HepG2 (cell line): ENCODE measurements around the gene ELL3. TPM values are rescaled to one million over a fixed set of nuclear protein-coding genes. Genes with fewer than 3 reads are reported as not detected.

Experiments
- ARNT2 ChIP-seq: sonication (generic); formaldehyde crosslinking; IDR thresholded peaks from 2 replicates; pipeline ENCODE4 v1.8.0; 2022; ENCODE audit warnings: mild to moderate bottlenecking, low read depth, missing genetic modification reagents, moderate library complexity
- BRCA1 ChIP-seq: sonication (generic); formaldehyde crosslinking; IDR thresholded peaks from 2 replicates; pipeline ENCODE4 v1.4.0; 2020; ENCODE audit warnings: missing genetic modification reagents
- HHEX ChIP-seq: IDR thresholded peaks from 2 replicates; pipeline ENCODE4 v1.6.1; 2016; ENCODE audit warnings: control low read depth
- NFIB ChIP-seq: sonication (generic); formaldehyde crosslinking; IDR thresholded peaks from 2 replicates; pipeline ENCODE4 v1.9.0; 2021; ENCODE audit warnings: missing genetic modification reagents, mild to moderate bottlenecking, borderline replicate concordance
- PHB2 ChIP-seq: fragments of 450-650 bp; IDR thresholded peaks from 2 replicates; pipeline ENCODE4 v1.6.1; 2018; ENCODE audit not compliant: partially characterized antibody
- PHF8 ChIP-seq: sonication (generic); formaldehyde crosslinking; IDR thresholded peaks from 2 replicates; pipeline ENCODE4 v1.5.0; 2020; ENCODE audit warnings: missing genetic modification reagents
- SAFB2 ChIP-seq: sonication (generic); formaldehyde crosslinking; IDR thresholded peaks from 2 replicates; pipeline ENCODE4 v1.5.1; 2020; ENCODE audit warnings: missing genetic modification reagents, low read depth, mild to moderate bottlenecking, borderline replicate concordance
- SMYD3 ChIP-seq: sonication (generic); formaldehyde crosslinking; IDR thresholded peaks from 2 replicates; pipeline ENCODE4 v1.8.1; 2023; ENCODE audit warnings: mild to moderate bottlenecking, missing genetic modification reagents
- SP4 ChIP-seq: sonication (generic); formaldehyde crosslinking; IDR thresholded peaks from 2 replicates; pipeline ENCODE4 v1.8.1; 2023; ENCODE audit warnings: mild to moderate bottlenecking, missing genetic modification reagents
- ZFP41 ChIP-seq: sonication (generic); formaldehyde crosslinking; IDR thresholded peaks from 2 replicates; pipeline ENCODE4 v1.4.0; 2020; ENCODE audit warnings: mild to moderate bottlenecking, missing genetic modification reagents, borderline replicate concordance
- ZMYM3 ChIP-seq: sonication (generic); formaldehyde crosslinking; IDR thresholded peaks from 2 replicates; pipeline ENCODE4 v1.5.1; 2020; ENCODE audit warnings: mild to moderate bottlenecking, missing genetic modification reagents
- ZNF124 ChIP-seq: sonication (generic); formaldehyde crosslinking; IDR thresholded peaks from 2 replicates; pipeline ENCODE4 v1.4.0; 2020; ENCODE audit warnings: missing genetic modification reagents
- ZNF274 ChIP-seq: sonication (generic); formaldehyde crosslinking; IDR thresholded peaks from 2 replicates; pipeline ENCODE4 v1.5.1; 2020; ENCODE audit warnings: mild to moderate bottlenecking, missing genetic modification reagents
- ZNF33A ChIP-seq: sonication (generic); formaldehyde crosslinking; IDR thresholded peaks from 2 replicates; pipeline ENCODE4 v1.5.1; 2020; ENCODE audit warnings: missing genetic modification reagents, mild to moderate bottlenecking, moderate library complexity, borderline replicate concordance
- ZNF451 ChIP-seq: sonication (generic); formaldehyde crosslinking; IDR thresholded peaks from 2 replicates; pipeline ENCODE4 v1.5.0; 2020; ENCODE audit warnings: mild to moderate bottlenecking, missing genetic modification reagents
- ZNF773 ChIP-seq: sonication (generic); formaldehyde crosslinking; IDR thresholded peaks from 2 replicates; pipeline ENCODE4 v1.4.0; 2020; ENCODE audit warnings: missing genetic modification reagents, borderline replicate concordance
- polyA plus RNA-seq, 8 experiments: library from polyadenylated mRNA; depleted of rRNA in 3 of 8; stranded (reverse) in 7 of 8; unstranded in 1 of 8; fragments of >200 nt; fragmentation: Illumina TruSeq in 4 of 8; extraction: Trizol in 4 of 8; gene quantifications; 2 replicates each; pipeline versions ENCODE4 v1.2.1 to v1.2.3, GENCODE V29; 2011 to 2016; ENCODE audit warnings: low read depth in 4 of 8, missing spikeins in 1 of 8, mixed read lengths in 1 of 8; ENCODE audit not compliant: insufficient read depth in 1 of 8
- total RNA-seq, 5 experiments: library from RNA; depleted of rRNA; stranded (reverse); fragments of >200 nt; fragmentation: Illumina TruSeq; extraction: Trizol; gene quantifications; 2 replicates each; pipeline ENCODE4 v1.2.3, GENCODE V29; 2016; ENCODE audit warnings: low read depth in 1 of 5
- TF ChIP-seq, protein P1 (sequence below), 2 experiments: fragments of 450-650 bp in 1 of 2; sonication (generic) in 1 of 2; formaldehyde crosslinking in 1 of 2; IDR thresholded peaks; 2 replicates each; pipeline versions ENCODE4 v1.6.1 to v1.8.0; 2016 to 2022; ENCODE audit warnings: antibody characterized with exemption in 1 of 2, mild to moderate bottlenecking in 1 of 2, missing genetic modification reagents in 1 of 2
- TF ChIP-seq, protein P2 (sequence below): sonication (generic); formaldehyde crosslinking; IDR thresholded peaks from 2 replicates; pipeline ENCODE4 v1.8.1; 2023; ENCODE audit warnings: mild to moderate bottlenecking, inconsistent platforms, moderate library complexity, missing genetic modification reagents, borderline replicate concordance
- TF ChIP-seq, protein P3 (sequence below): sonication (generic); formaldehyde crosslinking; IDR thresholded peaks from 2 replicates; pipeline ENCODE4 v1.5.0; 2020; ENCODE audit warnings: missing genetic modification reagents

The ELL3 gene
- total and polyA plus RNA-seq, 2 of the 13 experiments (the other 11 are each of a cell fraction or from before 2014, with no cell fraction given) = 6.1 to 8.8 TPM

DNA sequence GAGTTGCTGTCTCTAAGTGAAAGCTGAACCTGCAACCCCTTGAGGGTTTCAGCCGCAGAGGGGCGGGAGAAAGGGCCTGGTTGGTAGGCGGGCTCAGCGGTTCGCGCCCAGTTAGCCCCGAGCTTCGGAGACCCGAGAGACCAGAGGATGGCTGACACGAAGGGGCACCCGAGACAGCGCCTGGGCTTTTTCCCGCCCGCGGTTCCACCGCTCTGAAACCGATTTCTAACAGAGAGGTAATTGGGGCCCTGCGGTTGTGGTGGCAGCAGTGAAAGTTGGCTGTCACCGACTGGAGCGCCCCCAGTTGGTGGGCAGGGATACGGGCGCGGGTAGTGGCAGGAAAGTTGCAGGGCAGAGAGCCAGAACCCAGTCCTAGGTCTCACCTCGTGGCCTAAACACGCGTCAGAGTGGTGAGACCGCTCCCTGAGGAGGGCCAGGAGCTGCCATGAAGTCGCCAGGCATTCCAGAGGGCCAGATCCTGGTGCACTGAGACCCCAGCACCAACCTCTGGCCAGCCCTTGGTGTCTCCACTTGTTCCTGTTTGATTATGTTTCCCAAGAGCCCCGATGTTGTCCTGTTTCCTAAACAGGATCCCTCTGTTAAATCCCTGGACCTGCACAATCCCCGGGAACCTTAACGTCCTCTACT is 625 bp upstream of the ELL3 start (continued):
- TF ChIP-seq, protein P1, sequence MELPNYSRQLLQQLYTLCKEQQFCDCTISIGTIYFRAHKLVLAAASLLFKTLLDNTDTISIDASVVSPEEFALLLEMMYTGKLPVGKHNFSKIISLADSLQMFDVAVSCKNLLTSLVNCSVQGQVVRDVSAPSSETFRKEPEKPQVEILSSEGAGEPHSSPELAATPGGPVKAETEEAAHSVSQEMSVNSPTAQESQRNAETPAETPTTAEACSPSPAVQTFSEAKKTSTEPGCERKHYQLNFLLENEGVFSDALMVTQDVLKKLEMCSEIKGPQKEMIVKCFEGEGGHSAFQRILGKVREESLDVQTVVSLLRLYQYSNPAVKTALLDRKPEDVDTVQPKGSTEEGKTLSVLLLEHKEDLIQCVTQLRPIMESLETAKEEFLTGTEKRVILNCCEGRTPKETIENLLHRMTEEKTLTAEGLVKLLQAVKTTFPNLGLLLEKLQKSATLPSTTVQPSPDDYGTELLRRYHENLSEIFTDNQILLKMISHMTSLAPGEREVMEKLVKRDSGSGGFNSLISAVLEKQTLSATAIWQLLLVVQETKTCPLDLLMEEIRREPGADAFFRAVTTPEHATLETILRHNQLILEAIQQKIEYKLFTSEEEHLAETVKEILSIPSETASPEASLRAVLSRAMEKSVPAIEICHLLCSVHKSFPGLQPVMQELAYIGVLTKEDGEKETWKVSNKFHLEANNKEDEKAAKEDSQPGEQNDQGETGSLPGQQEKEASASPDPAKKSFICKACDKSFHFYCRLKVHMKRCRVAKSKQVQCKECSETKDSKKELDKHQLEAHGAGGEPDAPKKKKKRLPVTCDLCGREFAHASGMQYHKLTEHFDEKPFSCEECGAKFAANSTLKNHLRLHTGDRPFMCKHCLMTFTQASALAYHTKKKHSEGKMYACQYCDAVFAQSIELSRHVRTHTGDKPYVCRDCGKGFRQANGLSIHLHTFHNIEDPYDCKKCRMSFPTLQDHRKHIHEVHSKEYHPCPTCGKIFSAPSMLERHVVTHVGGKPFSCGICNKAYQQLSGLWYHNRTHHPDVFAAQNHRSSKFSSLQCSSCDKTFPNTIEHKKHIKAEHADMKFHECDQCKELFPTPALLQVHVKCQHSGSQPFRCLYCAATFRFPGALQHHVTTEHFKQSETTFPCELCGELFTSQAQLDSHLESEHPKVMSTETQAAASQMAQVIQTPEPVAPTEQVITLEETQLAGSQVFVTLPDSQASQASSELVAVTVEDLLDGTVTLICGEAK (IDR thresholded peaks at IDR 0.05) = no peak
- TF ChIP-seq, protein P1 (CRISPR knock-in tag; IDR thresholded peaks at IDR 0.05) = peak; percentile 75; the same call in 1 of the 2 replicates
- 0 out of 2 replicates have a peak, but pooled peaks have one; percentile 7 for TF ChIP-seq ZNF451 (CRISPR knock-in tag)
- peak; percentile 73 for TF ChIP-seq ZMYM3 (CRISPR knock-in tag)
- TF ChIP-seq ZFP41 (CRISPR knock-in tag) = no peak; the same call in 1 of the 2 replicates
- TF ChIP-seq, protein P2, sequence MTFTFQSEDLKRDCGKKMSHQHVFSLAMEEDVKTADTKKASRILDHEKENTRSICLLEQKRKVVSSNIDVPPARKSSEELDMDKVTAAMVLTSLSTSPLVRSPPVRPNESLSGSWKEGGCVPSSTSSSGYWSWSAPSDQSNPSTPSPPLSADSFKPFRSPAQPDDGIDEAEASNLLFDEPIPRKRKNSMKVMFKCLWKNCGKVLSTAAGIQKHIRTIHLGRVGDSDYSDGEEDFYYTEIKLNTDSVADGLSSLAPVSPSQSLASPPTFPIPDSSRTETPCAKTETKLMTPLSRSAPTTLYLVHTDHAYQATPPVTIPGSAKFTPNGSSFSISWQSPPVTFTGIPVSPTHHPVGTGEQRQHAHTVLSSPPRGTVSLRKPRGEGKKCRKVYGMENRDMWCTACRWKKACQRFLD = peak; percentile 45; the same call in 1 of the 2 replicates
- peak; percentile 75; the same call in 1 of the 2 replicates for TF ChIP-seq PHF8 (CRISPR knock-in tag)
- TF ChIP-seq, protein P3, sequence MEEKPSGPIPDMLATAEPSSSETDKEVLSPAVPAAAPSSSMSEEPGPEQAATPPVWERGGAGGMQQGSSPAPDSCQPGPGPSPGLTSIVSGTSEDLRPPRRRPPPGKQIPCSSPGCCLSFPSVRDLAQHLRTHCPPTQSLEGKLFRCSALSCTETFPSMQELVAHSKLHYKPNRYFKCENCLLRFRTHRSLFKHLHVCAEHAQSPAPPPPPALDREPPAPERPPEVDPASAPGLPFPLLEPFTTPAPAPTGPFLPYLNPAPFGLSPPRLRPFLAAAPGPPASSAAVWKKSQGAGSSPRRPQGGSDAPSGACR (CRISPR knock-in tag) = no peak
- TF ChIP-seq ZNF773 (CRISPR knock-in tag) = peak; percentile 79; the same call in 1 of the 2 replicates
- TF ChIP-seq SAFB2 = 0 out of 2 replicates have a peak, but pooled peaks have one; percentile 38
- peak; percentile 23; the same call in 1 of the 2 replicates for TF ChIP-seq ARNT2 (CRISPR knock-in tag)
- TF ChIP-seq ZNF33A (CRISPR knock-in tag) = peak; percentile 89
- no peak for TF ChIP-seq ZNF124
- TF ChIP-seq SP4 = peak; percentile 43; the same call in 1 of the 2 replicates
- no peak for TF ChIP-seq PHB2
- TF ChIP-seq NFIB (CRISPR knock-in tag) = no peak
- no peak for TF ChIP-seq BRCA1
- TF ChIP-seq HHEX (CRISPR knock-in tag) = 0 out of 2 replicates have a peak, but pooled peaks have one; percentile 27
- TF ChIP-seq ZNF274 = 0 out of 2 replicates have a peak, but pooled peaks have one; percentile 37
- TF ChIP-seq SMYD3 (CRISPR knock-in tag) = no peak
